Measurements from ENCODE around the gene CCDC134. TPM values are rescaled to one million over a fixed set of nuclear protein-coding genes. Genes with fewer than 3 reads are reported as not detected.

The CCDC134 gene
- total and polyA plus RNA-seq, 2 donors (not counting 3 experiments of a cell fraction or from before 2014, with no cell fraction given): 4.5 to 8.4 TPM

DNA sequence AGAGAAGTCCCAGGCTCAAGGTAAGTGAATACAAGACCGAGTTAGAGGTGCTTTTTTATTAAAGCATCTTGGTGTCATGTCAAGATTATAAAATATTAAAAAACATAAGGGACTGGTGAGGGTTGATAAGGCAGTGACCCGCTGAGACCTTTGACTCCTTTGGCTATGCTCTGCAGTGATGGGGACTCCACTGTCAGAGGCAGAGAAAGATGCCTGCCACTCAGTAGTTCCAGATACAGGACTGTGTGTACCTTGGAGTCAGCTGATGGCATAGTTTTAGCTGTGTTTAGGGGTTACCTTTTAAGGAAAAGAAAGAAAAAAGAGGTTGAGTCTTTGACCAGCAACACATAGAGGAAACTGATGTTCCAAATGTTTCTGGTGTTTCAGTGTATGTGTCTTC, 73.6 kb downstream of the CCDC134 start:
- Histone ChIP-seq H3K4me3 (replicated peaks in 1 of 3; ENCODE audit: insufficient read depth in 1 of 3, low read depth in 1 of 3, low read length in 3 of 3) (no peak overlapping the region), H3K9me1 (replicated peaks; ENCODE audit: control insufficient read depth, extremely low read depth, insufficient read depth, low read length) (no peaks in the 10 kb centered on the region), H3K4me2 (ENCODE audit: insufficient read depth, low read length) (no peak overlapping the region), H3K9me3 (replicated peaks; ENCODE audit: control insufficient read depth, insufficient read depth, low read length) (no peaks in the 10 kb centered on the region), H2AFZ (ENCODE audit: low read depth, low read length) (no peak overlapping the region), H3K4me1 (ENCODE audit: control insufficient read depth, extremely low read depth, insufficient read depth, low read length) (no peaks in the 10 kb centered on the region), H3K79me2 (ENCODE audit: control insufficient read depth, insufficient read depth, low read length) (no peaks in the 10 kb centered on the region), H3K36me3 (ENCODE audit: control insufficient read depth in 2 of 2, extremely low read depth in 1 of 2, insufficient read depth in 2 of 2, low read length in 2 of 2) (peaks cover 37 to 42% of the 10 kb centered on the region in 2 experiments), H3K27me3 (ENCODE audit: control insufficient read depth in 2 of 2, insufficient read depth in 2 of 2, low read length in 2 of 2) (no peaks in the 10 kb centered on the region), H4K20me1 (replicated peaks; ENCODE audit: control insufficient read depth, extremely low read depth, insufficient read depth, low read length) (no peaks in the 10 kb centered on the region), H3K27ac (ENCODE audit: insufficient read depth, low read depth, low read length) (no peak overlapping the region), H3K9ac (replicated peaks; ENCODE audit: extremely low read depth, insufficient read depth, low read length) (no peak overlapping the region)
- intact Hi-C loops (cut with micrococcal nuclease): no loop called here
- dilution Hi-C loops (cut with MboI; ENCODE audit: extremely low pct_ligation_motif_present, low sequenced_read_pairs): no loop called here
- FAIRE-seq (no peak), DNase-seq (ENCODE audit: low read depth, low spot score) (no peak)
- ChIA-PET CTCF (interaction anchor here (1.4 kb wide), 1 partner anchor 67 kb away, joined by 4 read pairs; no protein-coding TSS in a partner anchor), POLR2A (no interaction called here)
- TF ChIP-seq, protein P1, sequence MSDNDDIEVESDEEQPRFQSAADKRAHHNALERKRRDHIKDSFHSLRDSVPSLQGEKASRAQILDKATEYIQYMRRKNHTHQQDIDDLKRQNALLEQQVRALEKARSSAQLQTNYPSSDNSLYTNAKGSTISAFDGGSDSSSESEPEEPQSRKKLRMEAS (IDR thresholded peaks at IDR 0.05; ENCODE audit: insufficient read depth, insufficient read length): no peak
- TF ChIP-seq JUN (IDR thresholded peaks at IDR 0.05; ENCODE audit: borderline replicate concordance, insufficient read depth, insufficient read length, low read depth): no peak
- no peak for TF ChIP-seq GATA2 (IDR thresholded peaks at IDR 0.05; ENCODE audit: insufficient read depth, insufficient read length, low read depth, low read length)
- no peak for TF ChIP-seq CTCF (IDR thresholded peaks at IDR 0.05; ENCODE audit: extremely low read depth in 1 of 2, insufficient read depth in 1 of 2, low read depth in 1 of 2, low read length in 2 of 2)
- TF ChIP-seq FOS (IDR thresholded peaks at IDR 0.05; ENCODE audit: borderline replicate concordance, insufficient read depth, low read length): no peak
- TF ChIP-seq POLR2A (IDR thresholded peaks at IDR 0.05; ENCODE audit: low read depth, low read length): no peak
- TF ChIP-seq MYC (IDR thresholded peaks at IDR 0.05; ENCODE audit: low read depth, low read length): no peak
- TF ChIP-seq POLR2AphosphoS5 (IDR thresholded peaks at IDR 0.05; ENCODE audit: insufficient read depth, low read depth, low read length): no peak
- no peak for TF ChIP-seq EZH2 (IDR thresholded peaks at IDR 0.05; ENCODE audit: borderline replicate concordance, low read depth, low read length, severe bottlenecking)
- no TSS peak for BruUV-seq (replicated peaks)
